ENCODE measurements around the gene OR52I2.

The OR52I2 gene

DNA sequence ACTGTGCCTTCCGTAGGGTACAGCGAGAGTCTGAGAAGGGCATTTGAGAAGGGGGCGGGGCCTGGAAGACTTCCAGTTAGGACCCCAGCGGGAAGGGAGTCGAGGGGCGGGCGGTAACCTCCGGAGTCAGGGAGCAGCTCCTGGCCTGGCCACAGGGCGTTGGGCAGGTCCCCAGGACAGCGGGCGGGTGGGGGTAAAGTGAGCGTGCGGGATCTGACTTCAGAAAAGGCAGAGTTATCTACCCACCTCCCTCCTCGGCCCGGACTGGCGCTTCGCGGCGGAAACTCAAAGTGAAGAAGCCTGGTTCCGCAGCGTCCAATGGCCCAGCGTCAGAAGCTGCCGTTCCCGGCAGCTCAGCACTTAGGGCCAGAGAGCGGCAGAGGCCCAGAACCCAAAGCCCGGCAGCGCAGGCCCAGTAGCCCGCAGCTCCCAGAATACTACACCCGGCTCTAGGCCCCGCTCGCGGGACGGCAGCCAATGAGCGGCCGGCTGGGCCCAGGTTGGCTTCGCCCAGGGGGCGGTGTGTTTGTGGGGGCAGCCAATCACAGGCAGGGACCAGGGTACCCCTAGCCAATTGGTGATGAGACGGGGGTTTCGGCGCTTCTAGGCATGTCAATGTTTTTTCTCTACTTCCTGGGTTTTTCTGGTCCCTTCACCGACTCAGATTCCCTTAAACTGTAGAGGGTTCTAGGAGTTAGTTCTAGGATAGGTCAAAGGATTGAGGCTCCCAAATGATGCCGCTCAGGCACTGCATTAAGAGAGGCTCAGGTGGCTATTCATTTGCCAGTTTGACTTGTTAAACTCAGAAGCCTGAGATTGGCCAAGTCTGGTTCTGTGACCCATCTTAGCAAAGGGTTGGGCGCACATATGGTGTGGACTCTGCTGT is 26.5 kb downstream of the OR52I2 start, which contains the start of gene TRIM68:
Gene TRIM68, minus strand, starts transcription at position 451 of the 886 bp plus-strand sequence. CDS start 2,727 bp downstream, outside the sequence.
- peak; percentile 90 for DNase-seq (ENCODE audit: low spot score)

DNA sequence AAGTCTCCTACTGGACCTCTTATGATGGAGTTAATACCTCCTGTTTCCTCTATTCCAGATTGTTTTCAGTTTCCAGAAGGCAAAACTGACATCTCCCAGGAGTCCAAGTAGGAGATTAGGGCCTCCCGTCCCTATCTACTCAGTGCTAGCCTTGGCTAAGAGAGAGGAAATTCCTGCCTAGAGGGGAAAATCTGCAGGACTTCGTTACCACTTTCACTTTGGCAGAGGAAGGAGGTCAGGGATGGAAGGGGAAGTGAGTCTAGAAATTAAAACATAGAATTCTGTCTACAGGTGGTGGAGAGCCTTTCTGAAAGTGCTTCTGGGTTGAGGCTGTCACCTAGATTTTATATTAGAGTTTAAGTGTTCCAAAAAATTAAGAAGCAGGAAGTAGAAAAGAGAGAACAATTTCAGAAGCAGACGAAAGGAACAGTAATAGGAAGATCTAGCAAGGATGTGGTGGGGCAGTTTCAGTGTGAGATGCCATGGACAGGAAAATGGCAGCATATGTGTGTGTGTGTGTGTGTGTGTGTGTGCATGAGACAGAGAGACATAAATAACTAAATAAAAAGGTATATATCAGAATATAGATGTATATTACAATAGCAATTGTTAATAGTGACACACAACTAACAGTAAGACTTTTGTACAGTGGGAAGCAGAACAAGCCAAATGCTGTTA is 28.9 kb downstream of the OR52I2 start:
- DNase-seq (ENCODE audit: low spot score), result no peak

GRCh38 chr11:4611986-4612385 is 30.4 kb downstream of the OR52I2 start:
- no peak for DNase-seq (ENCODE audit: low spot score)

DNA sequence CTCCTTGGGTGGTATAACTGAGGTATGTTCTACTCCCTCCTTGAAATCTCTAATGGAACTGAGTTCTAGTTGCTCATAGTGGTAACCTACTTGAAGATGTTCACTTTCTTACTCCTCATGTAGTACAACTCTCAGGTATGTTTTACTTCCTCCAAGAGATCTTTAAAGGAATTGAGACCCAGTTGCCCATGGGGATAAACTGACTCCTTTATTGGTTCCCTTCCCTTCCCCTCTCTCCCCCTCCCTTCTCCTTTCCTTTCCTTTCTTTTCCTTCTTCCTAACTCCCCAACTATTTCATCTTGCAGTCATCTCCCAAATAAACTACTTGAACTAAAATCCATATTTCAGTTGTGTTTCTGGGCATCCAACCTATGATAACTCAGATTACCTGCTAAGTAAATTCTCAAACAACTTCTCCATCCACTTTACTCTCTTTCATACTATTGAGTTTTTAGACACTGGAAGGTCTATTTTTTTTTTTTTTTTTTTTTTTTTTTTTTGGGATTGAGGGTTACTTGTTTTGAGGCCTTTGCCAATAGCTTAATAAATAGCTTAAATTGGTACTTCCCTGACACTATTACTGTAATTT is 34.4 kb downstream of the OR52I2 start:
- DNase-seq (ENCODE audit: low spot score), result no peak

DNA sequence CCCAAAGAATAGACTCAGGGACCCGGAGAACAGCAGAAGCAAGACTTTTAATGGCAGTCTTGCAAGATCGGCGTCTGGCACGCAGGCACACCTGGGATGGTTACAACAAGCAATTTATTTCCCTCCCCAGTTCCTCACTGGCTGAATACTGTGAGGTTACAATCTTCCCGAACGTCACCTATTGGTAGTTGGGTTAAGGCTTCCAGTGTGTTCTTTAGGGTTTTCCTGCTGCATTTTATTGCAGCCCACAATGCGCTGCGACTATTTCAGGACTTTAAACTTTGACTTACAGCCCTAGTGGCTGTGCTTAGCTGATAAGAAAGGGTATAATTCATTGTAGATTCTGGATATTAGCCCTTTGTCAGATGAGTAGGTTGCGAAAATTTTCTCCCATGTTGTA is 38.0 kb downstream of the OR52I2 start:
- no peak for DNase-seq (ENCODE audit: low spot score)

- DNase-seq (ENCODE audit: low spot score), result peak; percentile 81
These were observed 44.9 kb downstream of the OR52I2 start for GRCh38 chr11:4626207-4627099.

GRCh38 chr11:4636136-4636535 is 54.6 kb downstream of the OR52I2 start:
- no peak for DNase-seq (ENCODE audit: low spot score)

- peak; percentile 64 for DNase-seq (ENCODE audit: low spot score)
These were observed 55.6 kb downstream of the OR52I2 start, which contains the start of gene OR51D1 for GRCh38 chr11:4636962-4637661. TSS of gene OR51D1 (plus strand) at chr11:4637477. CDS start at chr11:4639791, 2,314 bp downstream.

DNA sequence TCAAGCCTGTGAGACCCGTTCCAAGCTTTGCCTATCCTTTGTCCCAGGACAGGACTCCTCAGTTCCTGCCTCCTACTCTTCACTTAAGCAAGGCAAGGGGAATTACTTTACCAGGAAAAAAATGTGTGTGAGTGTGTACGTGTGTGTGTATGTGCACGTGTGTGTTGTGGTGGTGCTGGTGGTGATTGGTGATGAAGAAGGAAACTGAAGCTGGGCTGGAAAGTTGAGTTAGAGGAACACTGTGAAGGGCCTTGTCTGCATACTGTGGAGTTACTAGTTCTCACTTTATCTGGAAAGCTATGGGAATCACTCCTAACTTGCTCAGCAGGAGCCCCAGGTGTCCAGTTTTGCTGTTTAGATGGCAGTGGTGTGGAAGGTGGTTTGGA is 56.1 kb downstream of the OR52I2 start:
- DNase-seq (ENCODE audit: low spot score), result no peak

- no peak for DNase-seq (ENCODE audit: low spot score)
These were observed 58.4 kb downstream of the OR52I2 start for GRCh38 chr11:4639931-4640330.

GRCh38 chr11:4641501-4641900 is 60.0 kb downstream of the OR52I2 start:
- DNase-seq (ENCODE audit: low spot score), result no peak

GRCh38 chr11:4642043-4642442 is 60.5 kb downstream of the OR52I2 start:
- DNase-seq (ENCODE audit: low spot score), result no peak

Data from hematopoietic multipotent progenitor cell treated with erythropoietin and hydrocortisone succinate and interleukin-3 and kit ligand, for 17 days (in vitro differentiated cells).